ENCODE measurements around the gene TRAPPC14.
"Not testable (repeated sequence)": the region's sequence is repeated elsewhere in the genome, so short reads cannot be mapped to it uniquely, and the experiment has no call there.

Gene TRAPPC14

GRCh38 chr7:100154651-100155491 is 3.7 kb downstream of the TRAPPC14 start:
- in situ Hi-C loops (cut with HindIII; ENCODE audit: low sequenced_read_pairs): no loop called here

GRCh38 chr7:100153708-100154535 is 4.6 kb downstream of the TRAPPC14 start:
- in situ Hi-C loops (cut with HindIII; ENCODE audit: low sequenced_read_pairs): no loop called here

GRCh38 chr7:100152937-100153666 is 5.4 kb downstream of the TRAPPC14 start:
- in situ Hi-C loops (cut with HindIII; ENCODE audit: low sequenced_read_pairs): no loop called here

- in situ Hi-C loops (cut with HindIII; ENCODE audit: low sequenced_read_pairs): no loop called here
Observed at GRCh38 chr7:100152404-100152803, 6.1 kb downstream of the TRAPPC14 start.

GRCh38 chr7:100148559-100149328 is 9.8 kb downstream of the TRAPPC14 start, which contains the start of gene LAMTOR4:
Gene LAMTOR4, plus strand, starts transcription at chr7:100148918. Its CDS starts 55 bp downstream, at chr7:100148973.
- in situ Hi-C loops (cut with HindIII; ENCODE audit: low sequenced_read_pairs): no loop called here

- in situ Hi-C loops (cut with HindIII; ENCODE audit: low sequenced_read_pairs): no loop called here
Observed at GRCh38 chr7:100148225-100148558, 10.3 kb downstream of the TRAPPC14 start.

GRCh38 chr7:100147278-100147677 is 11.2 kb downstream of the TRAPPC14 start:
- in situ Hi-C loops (cut with HindIII; ENCODE audit: low sequenced_read_pairs): no loop called here

- in situ Hi-C loops (cut with HindIII; ENCODE audit: low sequenced_read_pairs): not testable (repeated sequence)
Observed at GRCh38 chr7:100146350-100146749, 12.2 kb downstream of the TRAPPC14 start.

GRCh38 chr7:100142461-100142860 is 16.1 kb downstream of the TRAPPC14 start:
- in situ Hi-C loops (cut with HindIII; ENCODE audit: low sequenced_read_pairs): no loop called here

GRCh38 chr7:100141555-100141949 is 17.0 kb downstream of the TRAPPC14 start:
- in situ Hi-C loops (cut with HindIII; ENCODE audit: low sequenced_read_pairs): no loop called here

- in situ Hi-C loops (cut with HindIII; ENCODE audit: low sequenced_read_pairs): no loop called here
Observed at GRCh38 chr7:100137851-100138760, 20.4 kb downstream of the TRAPPC14 start.

GRCh38 chr7:100132697-100133151 is 25.8 kb downstream of the TRAPPC14 start:
- in situ Hi-C loops (cut with HindIII; ENCODE audit: low sequenced_read_pairs): no loop called here

- in situ Hi-C loops (cut with HindIII; ENCODE audit: low sequenced_read_pairs): no loop called here
Observed at GRCh38 chr7:100132126-100132525, 26.4 kb downstream of the TRAPPC14 start.

GRCh38 chr7:100130608-100131453 is 27.7 kb downstream of the TRAPPC14 start:
- in situ Hi-C loops (cut with HindIII; ENCODE audit: low sequenced_read_pairs): no loop called here

GRCh38 chr7:100130220-100130607 is 28.3 kb downstream of the TRAPPC14 start:
- in situ Hi-C loops (cut with HindIII; ENCODE audit: low sequenced_read_pairs): not testable (repeated sequence)

GRCh38 chr7:100128637-100128963 is 29.9 kb downstream of the TRAPPC14 start:
- in situ Hi-C loops (cut with HindIII; ENCODE audit: low sequenced_read_pairs): no loop called here

- in situ Hi-C loops (cut with HindIII; ENCODE audit: low sequenced_read_pairs): no loop called here
Observed at GRCh38 chr7:100127866-100128636, 30.5 kb downstream of the TRAPPC14 start.

Data from DLD1 (cell line).